Measurements from ENCODE around the gene CCDC137.

The CCDC137 gene

DNA sequence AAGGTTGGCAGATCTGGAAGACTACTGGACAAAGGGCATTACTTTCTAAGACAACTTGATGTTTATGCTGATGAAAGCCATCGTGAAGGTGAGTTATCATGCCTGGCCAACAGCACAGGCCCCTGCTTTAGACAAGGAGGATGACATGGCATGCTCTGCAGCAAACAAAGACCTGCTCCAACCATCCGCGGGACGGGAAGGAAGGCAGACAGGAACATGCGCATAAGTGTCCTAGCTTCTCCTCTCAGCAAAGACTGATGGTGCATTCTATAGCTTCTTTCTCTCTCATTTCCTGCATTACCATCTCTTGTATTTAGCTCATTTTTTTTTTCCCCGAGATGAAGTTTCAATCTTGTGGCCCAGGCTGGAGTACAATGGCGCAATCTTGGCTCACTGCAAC, 35.1 kb upstream of the CCDC137 start (continued):
- TF ChIP-seq OSR2 (tag by site-specific recombination; IDR thresholded peaks at IDR 0.05) = no peak

DNA sequence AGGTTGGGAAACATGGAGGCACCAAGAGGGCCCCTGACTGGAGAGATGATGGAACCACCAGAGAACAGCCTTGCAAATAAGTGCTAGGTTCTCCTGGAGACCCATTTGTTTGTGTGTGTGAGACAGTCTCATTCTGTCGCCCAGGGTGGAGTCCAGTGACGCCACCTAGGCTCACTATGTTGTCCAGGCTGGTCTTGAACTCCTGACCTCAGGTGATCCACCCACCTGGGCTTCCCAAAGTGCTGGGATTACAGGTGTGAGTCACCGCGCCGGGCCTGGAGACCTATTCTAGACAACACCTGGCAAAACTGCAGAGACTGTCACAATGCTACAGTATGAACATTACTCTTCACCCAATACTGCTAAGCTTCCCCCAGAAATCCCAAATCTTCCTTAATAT, 31.1 kb upstream of the CCDC137 start:
- POLR2A ChIA-PET = no interaction called here
- Histone ChIP-seq H3K9me3 (ENCODE audit: control insufficient read depth, insufficient read depth, low read depth, low read length) (no peaks in the 10 kb centered on the region), H3K27ac (ENCODE audit: extremely low read depth, low read depth, low read length) (no peak overlapping the region; the same call in 1 of the 2 replicates), H3K4me1 (ENCODE audit: control insufficient read depth, insufficient read depth, low read length) (peaks cover 9% of the 10 kb centered on the region; the same call in 1 of the 2 replicates), H3K4me3 (ENCODE audit: low read depth, low read length) (no peak overlapping the region; the same call in 1 of the 2 replicates), H3K36me3 (ENCODE audit: control insufficient read depth in 2 of 2, insufficient read depth in 1 of 2, low read length in 2 of 2) (peaks cover 7 to 15% of the 10 kb centered on the region in 2 experiments)
- TF ChIP-seq ZNF585B (tag by site-specific recombination; IDR thresholded peaks at IDR 0.05) (no peak), ZNF449 (tag by site-specific recombination; IDR thresholded peaks at IDR 0.05) (no peak), ZNF138 (tag by site-specific recombination; IDR thresholded peaks at IDR 0.05; ENCODE audit: borderline replicate concordance) (no peak)
- TF ChIP-seq, protein P1, sequence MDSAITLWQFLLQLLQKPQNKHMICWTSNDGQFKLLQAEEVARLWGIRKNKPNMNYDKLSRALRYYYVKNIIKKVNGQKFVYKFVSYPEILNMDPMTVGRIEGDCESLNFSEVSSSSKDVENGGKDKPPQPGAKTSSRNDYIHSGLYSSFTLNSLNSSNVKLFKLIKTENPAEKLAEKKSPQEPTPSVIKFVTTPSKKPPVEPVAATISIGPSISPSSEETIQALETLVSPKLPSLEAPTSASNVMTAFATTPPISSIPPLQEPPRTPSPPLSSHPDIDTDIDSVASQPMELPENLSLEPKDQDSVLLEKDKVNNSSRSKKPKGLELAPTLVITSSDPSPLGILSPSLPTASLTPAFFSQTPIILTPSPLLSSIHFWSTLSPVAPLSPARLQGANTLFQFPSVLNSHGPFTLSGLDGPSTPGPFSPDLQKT (IDR thresholded peaks at IDR 0.05; ENCODE audit: borderline replicate concordance, low read depth, low read length) = no peak
- CTCF ChIA-PET = interaction anchor here (0.6 to 1.8 kb wide), 5 partner anchors 30 to 1534 kb away, joined by 3 to 9 read pairs (median 4); partner anchors contain the start of genes ARL16 and HGS

GRCh38 chr17:81635973-81636504, 30.5 kb upstream of the CCDC137 start:
- Histone ChIP-seq H3K27ac (ENCODE audit: extremely low read depth, low read depth, low read length) (peak overlapping the region; percentile 98), H3K4me3 (ENCODE audit: low read depth, low read length) (peak overlapping the region; percentile 83), H3K4me1 (ENCODE audit: control insufficient read depth, insufficient read depth, low read length) (peaks cover 9% of the 10 kb centered on the region; the same call in 1 of the 2 replicates), H3K36me3 (ENCODE audit: control insufficient read depth in 2 of 2, insufficient read depth in 1 of 2, low read length in 2 of 2) (peaks cover 6 to 13% of the 10 kb centered on the region in 2 experiments), H3K9me3 (ENCODE audit: control insufficient read depth, insufficient read depth, low read depth, low read length) (no peaks in the 10 kb centered on the region)
- ChIA-PET POLR2A (interaction anchor here (0.6 to 2.0 kb wide), 10 partner anchors 19 to 413 kb away, joined by 3 to 6 read pairs (median 5); partner anchors contain the start of genes ARL16, CCDC137, CEP131 and HGS), CTCF (interaction anchor here (0.6 to 0.8 kb wide), 4 partner anchors 29 to 1534 kb away, joined by 3 to 5 read pairs (median 4); partner anchors contain the start of genes ARL16 and HGS)
- TF ChIP-seq ZEB2 (tag by site-specific recombination; IDR thresholded peaks at IDR 0.05) (0 out of 2 replicates have a peak, but pooled peaks have one; percentile 21), MZF1 (tag by site-specific recombination; IDR thresholded peaks at IDR 0.05; ENCODE audit: borderline replicate concordance) (peak; percentile 81; the same call in 1 of the 2 replicates), ZNF112 (tag by site-specific recombination; IDR thresholded peaks at IDR 0.05) (no peak), WT1 (tag by site-specific recombination; IDR thresholded peaks at IDR 0.05) (peak; percentile 24; the same call in 1 of the 2 replicates), ZNF629 (tag by site-specific recombination; IDR thresholded peaks at IDR 0.05) (0 out of 2 replicates have a peak, but pooled peaks have one; percentile 5), ZNF404 (tag by site-specific recombination; IDR thresholded peaks at IDR 0.05) (no peak), ZNF777 (tag by site-specific recombination; IDR thresholded peaks at IDR 0.05; ENCODE audit: borderline replicate concordance) (no peak), ZSCAN23 (tag by site-specific recombination; IDR thresholded peaks at IDR 0.05) (no peak), ZNF449 (tag by site-specific recombination; IDR thresholded peaks at IDR 0.05) (no peak), ZNF302 (tag by site-specific recombination; IDR thresholded peaks at IDR 0.05; ENCODE audit: low read depth) (no peak), ZNF184 (tag by site-specific recombination; IDR thresholded peaks at IDR 0.05) (no peak), SP2 (tag by site-specific recombination; IDR thresholded peaks at IDR 0.05) (no peak)
- TF ChIP-seq, protein P2, sequence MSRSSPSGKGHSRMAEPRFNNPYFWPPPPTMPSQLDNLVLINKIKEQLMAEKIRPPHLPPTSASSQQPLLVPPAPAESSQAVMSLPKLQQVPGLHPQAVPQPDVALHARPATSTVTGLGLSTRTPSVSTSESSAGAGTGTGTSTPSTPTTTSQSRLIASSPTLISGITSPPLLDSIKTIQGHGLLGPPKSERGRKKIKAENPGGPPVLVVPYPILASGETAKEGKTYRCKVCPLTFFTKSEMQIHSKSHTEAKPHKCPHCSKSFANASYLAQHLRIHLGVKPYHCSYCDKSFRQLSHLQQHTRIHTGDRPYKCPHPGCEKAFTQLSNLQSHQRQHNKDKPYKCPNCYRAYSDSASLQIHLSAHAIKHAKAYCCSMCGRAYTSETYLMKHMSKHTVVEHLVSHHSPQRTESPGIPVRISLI (tag by site-specific recombination; IDR thresholded peaks at IDR 0.05) = no peak
- TF ChIP-seq, protein P3, sequence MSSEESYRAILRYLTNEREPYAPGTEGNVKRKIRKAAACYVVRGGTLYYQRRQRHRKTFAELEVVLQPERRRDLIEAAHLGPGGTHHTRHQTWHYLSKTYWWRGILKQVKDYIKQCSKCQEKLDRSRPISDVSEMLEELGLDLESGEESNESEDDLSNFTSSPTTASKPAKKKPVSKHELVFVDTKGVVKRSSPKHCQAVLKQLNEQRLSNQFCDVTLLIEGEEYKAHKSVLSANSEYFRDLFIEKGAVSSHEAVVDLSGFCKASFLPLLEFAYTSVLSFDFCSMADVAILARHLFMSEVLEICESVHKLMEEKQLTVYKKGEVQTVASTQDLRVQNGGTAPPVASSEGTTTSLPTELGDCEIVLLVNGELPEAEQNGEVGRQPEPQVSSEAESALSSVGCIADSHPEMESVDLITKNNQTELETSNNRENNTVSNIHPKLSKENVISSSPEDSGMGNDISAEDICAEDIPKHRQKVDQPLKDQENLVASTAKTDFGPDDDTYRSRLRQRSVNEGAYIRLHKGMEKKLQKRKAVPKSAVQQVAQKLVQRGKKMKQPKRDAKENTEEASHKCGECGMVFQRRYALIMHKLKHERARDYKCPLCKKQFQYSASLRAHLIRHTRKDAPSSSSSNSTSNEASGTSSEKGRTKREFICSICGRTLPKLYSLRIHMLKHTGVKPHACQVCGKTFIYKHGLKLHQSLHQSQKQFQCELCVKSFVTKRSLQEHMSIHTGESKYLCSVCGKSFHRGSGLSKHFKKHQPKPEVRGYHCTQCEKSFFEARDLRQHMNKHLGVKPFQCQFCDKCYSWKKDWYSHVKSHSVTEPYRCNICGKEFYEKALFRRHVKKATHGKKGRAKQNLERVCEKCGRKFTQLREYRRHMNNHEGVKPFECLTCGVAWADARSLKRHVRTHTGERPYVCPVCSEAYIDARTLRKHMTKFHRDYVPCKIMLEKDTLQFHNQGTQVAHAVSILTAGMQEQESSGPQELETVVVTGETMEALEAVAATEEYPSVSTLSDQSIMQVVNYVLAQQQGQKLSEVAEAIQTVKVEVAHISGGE (tag by site-specific recombination; conservative IDR thresholded peaks at IDR 0.05; ENCODE audit: low read depth) = 0 out of 2 replicates have a peak, but pooled peaks have one; percentile 21
- TF ChIP-seq, protein P4, sequence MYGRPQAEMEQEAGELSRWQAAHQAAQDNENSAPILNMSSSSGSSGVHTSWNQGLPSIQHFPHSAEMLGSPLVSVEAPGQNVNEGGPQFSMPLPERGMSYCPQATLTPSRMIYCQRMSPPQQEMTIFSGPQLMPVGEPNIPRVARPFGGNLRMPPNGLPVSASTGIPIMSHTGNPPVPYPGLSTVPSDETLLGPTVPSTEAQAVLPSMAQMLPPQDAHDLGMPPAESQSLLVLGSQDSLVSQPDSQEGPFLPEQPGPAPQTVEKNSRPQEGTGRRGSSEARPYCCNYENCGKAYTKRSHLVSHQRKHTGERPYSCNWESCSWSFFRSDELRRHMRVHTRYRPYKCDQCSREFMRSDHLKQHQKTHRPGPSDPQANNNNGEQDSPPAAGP (tag by site-specific recombination; IDR thresholded peaks at IDR 0.05) = peak; percentile 37; the same call in 1 of the 2 replicates

Measured in HEK293 (cell line).